HUES64 (cell line): ENCODE measurements around the gene PPID. TPM values are rescaled to one million over a fixed set of nuclear protein-coding genes. Genes with fewer than 3 reads are reported as not detected.

Experiments used
- H3K27ac ChIP-seq: 2 replicates; pipeline ENCODE4 v1.7.0; 2013; ENCODE audit warnings: low read depth, low read length, inconsistent platforms
- H3K27me3 ChIP-seq: 2 replicates; pipeline ENCODE4 v1.6.1; 2013; ENCODE audit warnings: mild to moderate bottlenecking, low read length; ENCODE audit not compliant: insufficient read depth
- H3K36me3 ChIP-seq: 2 replicates; pipeline ENCODE4 v1.6.1; 2013; ENCODE audit warnings: mild to moderate bottlenecking, low read length; ENCODE audit not compliant: insufficient read depth
- H3K4me1 ChIP-seq: 2 replicates; pipeline ENCODE4 v1.6.1; 2013; ENCODE audit warnings: mild to moderate bottlenecking, low read length, moderate library complexity; ENCODE audit not compliant: insufficient read depth
- H3K4me3 ChIP-seq: 2 replicates; pipeline ENCODE4 v1.5.1; 2013; ENCODE audit warnings: mild to moderate bottlenecking, low read length, moderate library complexity
- H3K9ac ChIP-seq: 2 replicates; pipeline ENCODE4 v1.6.1; 2013; ENCODE audit warnings: mild to moderate bottlenecking, low read depth, low read length
- H3K9me3 ChIP-seq: 2 replicates; pipeline ENCODE4 v1.6.1; 2013; ENCODE audit warnings: low read depth, low read length; ENCODE audit not compliant: insufficient read depth
- WGBS: fragments of 150-250, 120-280 bp; methylation state at CpG from one replicate; pipeline ENCODE4 v1.1.7; 2013; ENCODE audit warnings: missing lambda C conversion rate; 5-methylcytosine and 5-hydroxymethylcytosine counted together
- polyA plus RNA-seq, 2 experiments: library from polyadenylated mRNA; stranded (reverse); fragments of 50-300 nt; gene quantifications; one replicate each; pipeline ENCODE4 v1.2.3, GENCODE V29; 2013

PPID gene
- polyA plus RNA-seq (2013, experiment 1 of 2): 39.2 TPM
- polyA plus RNA-seq (2013, experiment 2 of 2): 42.3 TPM

DNA sequence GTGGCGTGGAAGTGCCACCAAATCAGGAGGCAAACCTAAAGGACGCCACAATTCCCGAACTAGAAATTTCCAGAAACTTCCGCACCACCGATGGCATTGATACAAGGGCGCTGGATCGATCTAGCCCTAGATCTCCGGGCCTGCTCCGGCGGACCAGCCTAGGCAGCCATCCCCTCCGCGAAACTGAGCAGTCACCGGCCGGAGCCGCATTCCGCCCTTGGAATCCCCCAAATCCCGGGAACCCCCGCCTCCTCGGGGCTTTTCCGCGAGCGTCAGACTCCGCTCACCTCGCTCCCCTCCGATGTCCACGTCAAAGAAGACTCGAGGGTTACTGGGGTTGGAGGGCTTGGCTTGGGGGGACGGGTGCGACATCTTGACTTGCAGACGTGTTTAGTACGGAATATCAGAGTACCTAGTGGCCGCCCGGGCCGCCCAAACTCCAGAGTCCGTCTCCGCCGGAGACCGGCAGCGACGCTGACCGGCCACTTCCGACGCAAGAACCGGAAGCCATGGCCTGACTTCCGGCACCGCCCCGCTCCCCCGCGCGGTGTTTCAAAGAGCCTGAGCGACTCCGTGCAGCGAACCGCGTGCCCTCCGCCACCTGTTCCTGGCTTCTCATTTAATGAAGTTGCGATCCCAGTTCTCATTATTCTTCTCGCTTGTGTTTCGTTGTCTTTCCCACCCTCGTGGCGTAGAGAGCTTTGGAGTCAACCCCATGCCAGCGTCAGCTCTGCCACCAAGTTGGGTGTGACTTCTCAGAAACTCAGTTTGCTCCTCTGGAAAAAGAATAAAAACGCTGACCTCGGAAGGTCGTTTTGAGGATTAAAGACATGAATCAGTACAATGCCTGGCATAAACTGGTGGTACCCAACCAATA, at the start of gene PPID:
Gene PPID, minus strand, starts transcription at position 480 of the 877 bp plus-strand sequence. Its CDS starts 108 bp downstream, at position 372.
- Histone ChIP-seq H3K27me3 (peaks cover 6% of the 10 kb centered on the region), H3K4me1 (0 out of 2 replicates have a peak, but pooled peaks cover 4% of the 10 kb centered on the region), H3K9ac (peak within 1 kb of the TSS; percentile 81), H3K9me3 (no peaks in the 10 kb centered on the region), H3K27ac (peak within 1 kb of the TSS; percentile 77), H3K36me3 (peaks cover 34% of the 10 kb centered on the region), H3K4me3 (peak within 1 kb of the TSS; percentile 82)
- WGBS: under 1% methylated on average over 65 of the region's 65 CpGs

GRCh38 chr4:158771776-158772175, 48.6 kb upstream of the PPID start:
- no peaks in the 10 kb centered on the region for H3K36me3 ChIP-seq
- H3K4me1 ChIP-seq: peaks cover 11% of the 10 kb centered on the region; the same call in 1 of the 2 replicates
- no peak overlapping the region for H3K9ac ChIP-seq
- no peak overlapping the region for H3K4me3 ChIP-seq
- peaks cover 23% of the 10 kb centered on the region for H3K27me3 ChIP-seq
- H3K27ac ChIP-seq: no peak overlapping the region
- no peaks in the 10 kb centered on the region for H3K9me3 ChIP-seq
- 86% methylated on average over 2 of the region's 2 CpGs for WGBS

DNA sequence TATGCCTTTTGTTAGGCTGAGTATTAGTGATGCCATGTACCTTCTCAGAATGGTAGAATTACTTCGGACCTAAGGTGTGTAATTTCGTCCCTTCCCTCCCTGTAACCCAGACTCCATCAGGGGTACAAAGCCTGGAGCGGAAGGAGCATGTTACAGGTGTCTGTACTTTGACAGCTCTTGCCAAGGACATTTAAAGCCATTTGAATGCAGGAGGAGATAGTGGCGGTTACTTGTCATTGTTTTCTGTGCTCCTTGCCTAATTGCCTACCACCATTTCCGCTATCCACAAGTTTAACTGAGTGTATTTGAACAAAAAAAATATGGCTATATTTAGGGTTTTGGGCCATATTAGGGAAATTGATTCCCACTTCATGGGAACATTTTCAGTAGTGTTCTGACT, 47.5 kb upstream of the PPID start:
- no peak overlapping the region for H3K9ac ChIP-seq
- 91% methylated on average over 5 of the region's 5 CpGs for WGBS
- peaks cover 11% of the 10 kb centered on the region; the same call in 1 of the 2 replicates for H3K4me1 ChIP-seq
- H3K9me3 ChIP-seq: no peaks in the 10 kb centered on the region
- no peak overlapping the region for H3K4me3 ChIP-seq
- H3K27ac ChIP-seq: no peak overlapping the region
- peaks cover 23% of the 10 kb centered on the region for H3K27me3 ChIP-seq
- H3K36me3 ChIP-seq: no peaks in the 10 kb centered on the region

DNA sequence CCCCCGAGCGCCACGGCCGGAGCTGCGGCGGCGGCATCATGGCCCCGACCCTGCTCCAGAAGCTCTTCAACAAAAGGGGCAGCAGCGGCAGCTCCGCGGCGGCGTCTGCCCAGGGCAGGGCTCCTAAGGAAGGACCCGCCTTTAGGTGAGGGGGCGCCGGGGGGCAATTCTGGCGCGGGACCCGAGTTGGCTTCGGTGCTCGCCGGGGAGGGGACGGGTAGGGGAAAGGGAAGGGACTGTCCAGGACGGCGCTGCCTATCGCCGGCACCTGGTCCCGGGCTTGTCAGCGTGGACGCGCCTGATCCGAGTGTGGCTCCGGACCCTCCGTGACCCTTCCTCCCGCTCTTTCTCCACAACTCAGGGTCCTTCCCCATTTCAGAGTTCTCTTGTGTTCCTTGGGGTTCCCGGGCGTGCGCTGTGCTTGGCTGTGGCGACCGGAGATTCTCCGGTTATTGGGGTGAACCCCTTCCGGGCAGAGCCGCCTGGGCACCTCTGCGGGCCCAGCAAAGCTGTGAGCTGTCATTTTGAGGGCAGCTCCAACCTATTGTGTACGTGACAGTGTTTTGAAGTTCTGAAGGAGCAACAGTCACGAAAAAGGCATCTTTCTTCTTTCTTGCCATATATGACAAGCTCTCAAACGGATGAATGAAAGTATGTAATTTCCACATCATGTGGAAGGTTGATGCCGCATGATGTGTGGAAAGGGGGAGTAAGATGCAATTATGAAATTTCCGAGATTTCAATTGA, 46.2 kb upstream of the PPID start:
- WGBS: 3% methylated on average over 49 of the region's 49 CpGs
- H3K27me3 ChIP-seq: peaks cover 23% of the 10 kb centered on the region
- peak overlapping the region; percentile 87 for H3K9ac ChIP-seq
- peak overlapping the region; percentile 96 for H3K4me3 ChIP-seq
- H3K4me1 ChIP-seq: 0 out of 2 replicates have a peak, but pooled peaks cover 4% of the 10 kb centered on the region
- H3K27ac ChIP-seq: no peak overlapping the region
- H3K9me3 ChIP-seq: no peaks in the 10 kb centered on the region
- no peaks in the 10 kb centered on the region for H3K36me3 ChIP-seq

- Histone ChIP-seq H3K4me3 (peak within 1 kb of the TSS; percentile 96), H3K9me3 (no peaks in the 10 kb centered on the region), H3K27ac (peak within 1 kb of the TSS; percentile 80; the same call in 1 of the 2 replicates), H3K4me1 (0 out of 2 replicates have a peak, but pooled peaks cover 4% of the 10 kb centered on the region), H3K27me3 (peaks cover 23% of the 10 kb centered on the region), H3K36me3 (no peaks in the 10 kb centered on the region), H3K9ac (peak within 1 kb of the TSS; percentile 87)
- WGBS: under 1% methylated on average over 88 of the region's 88 CpGs
These were observed 45.5 kb upstream of the PPID start, which contains the start of gene FNIP2 for GRCh38 chr4:158768555-158769174. FNIP2 (plus strand) TSS chr4:158769026; CDS start chr4:158769213, 187 bp downstream.

- Histone ChIP-seq H3K9me3 (no peaks in the 10 kb centered on the region), H3K4me3 (no peak overlapping the region), H3K4me1 (0 out of 2 replicates have a peak, but pooled peaks cover 4% of the 10 kb centered on the region), H3K27me3 (peaks cover 23% of the 10 kb centered on the region), H3K27ac (no peak overlapping the region), H3K36me3 (no peaks in the 10 kb centered on the region), H3K9ac (no peak overlapping the region)
- 51% methylated on average over 2 of the region's 2 CpGs for WGBS
These were observed 44.3 kb upstream of the PPID start for GRCh38 chr4:158767451-158767850.

- 97% methylated on average over 5 of the region's 6 CpGs for WGBS
- H3K27ac ChIP-seq: no peak overlapping the region
These were observed 43.3 kb upstream of the PPID start for GRCh38 chr4:158766434-158767044.

GRCh38 chr4:158763462-158763861, 40.3 kb upstream of the PPID start:
- Histone ChIP-seq H3K9me3 (no peaks in the 10 kb centered on the region), H3K36me3 (no peaks in the 10 kb centered on the region), H3K4me1 (no peaks in the 10 kb centered on the region), H3K9ac (no peak overlapping the region), H3K27me3 (peaks cover 10% of the 10 kb centered on the region; the same call in 1 of the 2 replicates), H3K4me3 (no peak overlapping the region), H3K27ac (no peak overlapping the region)
- WGBS: 45% methylated on average over 2 of the region's 2 CpGs

More at GRCh38 chr4:158766434-158767044, 43.3 kb upstream of the PPID start:
- Histone ChIP-seq H3K36me3 (no peaks in the 10 kb centered on the region), H3K9me3 (no peaks in the 10 kb centered on the region), H3K9ac (no peak overlapping the region), H3K4me3 (no peak overlapping the region), H3K4me1 (0 out of 2 replicates have a peak, but pooled peaks cover 4% of the 10 kb centered on the region), H3K27me3 (peaks cover 23% of the 10 kb centered on the region)

- H3K4me3 ChIP-seq: no peak overlapping the region
- H3K9ac ChIP-seq: no peak overlapping the region
- no peaks in the 10 kb centered on the region for H3K4me1 ChIP-seq
- WGBS: 99% methylated on average over 4 of the region's 4 CpGs
- H3K27me3 ChIP-seq: peaks cover 6% of the 10 kb centered on the region; the same call in 1 of the 2 replicates
- no peak overlapping the region for H3K27ac ChIP-seq
- no peaks in the 10 kb centered on the region for H3K9me3 ChIP-seq
- no peaks in the 10 kb centered on the region for H3K36me3 ChIP-seq
These were observed 39.4 kb upstream of the PPID start for GRCh38 chr4:158762553-158762952.

- no peaks in the 10 kb centered on the region for H3K4me1 ChIP-seq
- H3K27me3 ChIP-seq: no peaks in the 10 kb centered on the region
- no peak overlapping the region for H3K4me3 ChIP-seq
- no peak overlapping the region for H3K9ac ChIP-seq
- WGBS: 86% methylated on average over 4 of the region's 4 CpGs
- no peaks in the 10 kb centered on the region for H3K36me3 ChIP-seq
- no peak overlapping the region for H3K27ac ChIP-seq
- H3K9me3 ChIP-seq: no peaks in the 10 kb centered on the region
These were observed 37.7 kb upstream of the PPID start for GRCh38 chr4:158760866-158761265.
